ENCODE data around the gene MRPL10. TPM values are rescaled to one million over a fixed set of nuclear protein-coding genes. Genes with fewer than 3 reads are reported as not detected.

Gene MRPL10
- total and polyA plus RNA-seq, 2 donors (not counting 1 experiment from before 2014, with no cell fraction given), result 31.0 to 44.7 TPM

GRCh38 chr17:47844814-47845715 lies 13.7 kb upstream of the MRPL10 start:
- H3K27ac ChIP-seq (ENCODE audit: insufficient read depth, low read length), result no peak overlapping the region

GRCh38 chr17:47844227-47844626 lies 12.9 kb upstream of the MRPL10 start:
- Histone ChIP-seq H3K4me2 (ENCODE audit: extremely low read depth, insufficient read depth, low read length) (no peak overlapping the region), H3K4me3 (replicated peaks in 1 of 4; ENCODE audit: control extremely low read depth in 1 of 4, insufficient read depth in 1 of 4, low read depth in 3 of 4, low read length in 4 of 4) (no peak overlapping the region), H3K27me3 (ENCODE audit: control insufficient read depth, insufficient read depth, low read length) (peaks cover 39% of the 10 kb centered on the region), H3K79me2 (ENCODE audit: control insufficient read depth, insufficient read depth, low read length) (no peaks in the 10 kb centered on the region), H3K4me1 (ENCODE audit: control insufficient read depth, extremely low read depth, insufficient read depth, low read length) (peaks cover 7% of the 10 kb centered on the region), H3K9ac (ENCODE audit: insufficient read depth, low read length) (no peak overlapping the region), H3K9me3 (ENCODE audit: control insufficient read depth, insufficient read depth, low read depth, low read length) (no peaks in the 10 kb centered on the region), H3K36me3 (ENCODE audit: control insufficient read depth, insufficient read depth, low read length) (no peaks in the 10 kb centered on the region), H3K27ac (ENCODE audit: insufficient read depth, low read length) (no peak overlapping the region), H2AFZ (ENCODE audit: low read length) (no peak overlapping the region), H4K20me1 (ENCODE audit: control insufficient read depth, extremely low read depth, insufficient read depth, low read length) (no peaks in the 10 kb centered on the region)
- DNase-seq (ENCODE audit: low read depth in 2 of 2), result peak in 1 of 2 donors; percentile 63
- no peak for TF ChIP-seq EZH2 (IDR thresholded peaks at IDR 0.05; ENCODE audit: low read length, missing control alignments)
- TF ChIP-seq CTCF (conservative IDR thresholded peaks at IDR 0.05 in 1 of 2, IDR thresholded peaks at IDR 0.05 in 1 of 2; ENCODE audit: low read depth in 1 of 2, low read length in 2 of 2), result peak in 1 of 2 donors; percentile 1

More at GRCh38 chr17:47844814-47845715, 13.7 kb upstream of the MRPL10 start:
- H3K4me2 ChIP-seq (ENCODE audit: extremely low read depth, insufficient read depth, low read length), result no peak overlapping the region
- no peaks in the 10 kb centered on the region for H3K9me3 ChIP-seq (ENCODE audit: control insufficient read depth, insufficient read depth, low read depth, low read length)
- no peaks in the 10 kb centered on the region for H4K20me1 ChIP-seq (ENCODE audit: control insufficient read depth, extremely low read depth, insufficient read depth, low read length)
- no peak for TF ChIP-seq EZH2 (IDR thresholded peaks at IDR 0.05; ENCODE audit: low read length, missing control alignments)
- peak; percentile 24 to 49 for TF ChIP-seq CTCF (conservative IDR thresholded peaks at IDR 0.05 in 1 of 2, IDR thresholded peaks at IDR 0.05 in 1 of 2; ENCODE audit: low read depth in 1 of 2, low read length in 2 of 2)
- peaks cover 39% of the 10 kb centered on the region for H3K27me3 ChIP-seq (ENCODE audit: control insufficient read depth, insufficient read depth, low read length)
- no peaks in the 10 kb centered on the region for H3K36me3 ChIP-seq (ENCODE audit: control insufficient read depth, insufficient read depth, low read length)
- no peaks in the 10 kb centered on the region for H3K79me2 ChIP-seq (ENCODE audit: control insufficient read depth, insufficient read depth, low read length)
- no peak overlapping the region for H3K9ac ChIP-seq (ENCODE audit: insufficient read depth, low read length)
- no peak overlapping the region for H2AFZ ChIP-seq (ENCODE audit: low read length)
- H3K4me1 ChIP-seq (ENCODE audit: control insufficient read depth, extremely low read depth, insufficient read depth, low read length), result peaks cover 7% of the 10 kb centered on the region
- DNase-seq (ENCODE audit: low read depth in 2 of 2), result no peak
- H3K4me3 ChIP-seq (replicated peaks in 1 of 4; ENCODE audit: control extremely low read depth in 1 of 4, insufficient read depth in 1 of 4, low read depth in 3 of 4, low read length in 4 of 4), result no peak overlapping the region

- Histone ChIP-seq H3K27me3 (ENCODE audit: control insufficient read depth, insufficient read depth, low read length) (peaks cover 36% of the 10 kb centered on the region), H3K9ac (ENCODE audit: insufficient read depth, low read length) (no peak overlapping the region), H3K79me2 (ENCODE audit: control insufficient read depth, insufficient read depth, low read length) (no peaks in the 10 kb centered on the region), H3K27ac (ENCODE audit: insufficient read depth, low read length) (no peak overlapping the region), H4K20me1 (ENCODE audit: control insufficient read depth, extremely low read depth, insufficient read depth, low read length) (no peaks in the 10 kb centered on the region), H3K4me3 (replicated peaks in 1 of 4; ENCODE audit: control extremely low read depth in 1 of 4, insufficient read depth in 1 of 4, low read depth in 3 of 4, low read length in 4 of 4) (no peak overlapping the region), H3K4me1 (ENCODE audit: control insufficient read depth, extremely low read depth, insufficient read depth, low read length) (peaks cover 7% of the 10 kb centered on the region), H3K9me3 (ENCODE audit: control insufficient read depth, insufficient read depth, low read depth, low read length) (no peaks in the 10 kb centered on the region), H2AFZ (ENCODE audit: low read length) (no peak overlapping the region), H3K36me3 (ENCODE audit: control insufficient read depth, insufficient read depth, low read length) (no peaks in the 10 kb centered on the region), H3K4me2 (ENCODE audit: extremely low read depth, insufficient read depth, low read length) (no peak overlapping the region)
- no peak for DNase-seq (ENCODE audit: low read depth in 2 of 2)
- no peak for TF ChIP-seq CTCF (conservative IDR thresholded peaks at IDR 0.05 in 1 of 2, IDR thresholded peaks at IDR 0.05 in 1 of 2; ENCODE audit: low read depth in 1 of 2, low read length in 2 of 2)
- no peak for TF ChIP-seq EZH2 (IDR thresholded peaks at IDR 0.05; ENCODE audit: low read length, missing control alignments)
Observed at GRCh38 chr17:47843391-47843730, 12.0 kb upstream of the MRPL10 start.

Data from fibroblast of lung (primary cell).